ENCODE measurements around the gene DGCR6.
"Not testable (repeated sequence)": the region's sequence is repeated elsewhere in the genome, so short reads cannot be mapped to it uniquely, and the experiment has no call there.

Gene DGCR6

DNA sequence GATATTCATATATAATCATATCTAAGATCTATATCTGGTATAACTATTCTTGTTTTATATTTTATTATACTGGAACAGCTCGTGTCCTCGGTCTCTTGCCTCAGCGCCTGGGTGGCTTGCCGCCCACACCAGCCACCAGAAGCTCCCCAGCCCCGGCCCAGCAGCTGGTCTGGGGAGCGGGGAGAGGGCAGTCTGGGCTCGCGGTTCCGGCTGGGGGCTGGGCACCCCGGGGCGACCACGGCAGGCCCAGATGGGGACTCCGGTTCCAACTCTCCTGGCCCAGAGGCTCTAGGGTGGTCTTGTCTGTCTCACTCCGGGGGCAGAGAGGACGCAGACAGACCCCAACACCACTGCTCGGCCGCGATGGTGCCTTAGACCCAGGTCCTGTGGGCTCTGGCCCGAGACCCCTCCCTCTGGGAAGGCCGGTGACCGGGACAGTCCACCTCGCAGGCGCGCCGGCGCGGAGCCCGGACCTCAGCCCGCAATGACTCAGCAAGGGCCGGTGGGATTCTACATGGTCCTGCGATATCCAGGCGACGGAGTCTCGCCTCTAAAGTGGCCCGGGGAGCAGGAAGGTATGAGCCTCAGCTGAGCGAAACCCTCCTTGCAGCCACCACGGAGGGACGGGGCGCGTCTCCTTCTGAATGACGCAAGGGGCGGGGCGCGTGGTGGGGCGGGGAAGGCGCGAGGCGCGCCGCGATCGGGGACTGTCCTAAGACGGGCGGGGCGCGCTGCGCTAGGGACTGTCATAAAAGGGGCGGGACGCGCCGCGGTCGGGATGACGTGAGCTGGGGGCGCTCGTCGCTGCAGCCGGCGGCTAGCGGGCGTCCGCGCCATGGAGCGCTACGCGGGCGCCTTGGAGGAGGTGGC lies at the start of gene DGCR6:
TSS of gene DGCR6 (plus strand) at position 781 of the 870 bp plus-strand sequence. CDS start at position 836, 55 bp downstream.
- no peak for DNase-seq

DNA sequence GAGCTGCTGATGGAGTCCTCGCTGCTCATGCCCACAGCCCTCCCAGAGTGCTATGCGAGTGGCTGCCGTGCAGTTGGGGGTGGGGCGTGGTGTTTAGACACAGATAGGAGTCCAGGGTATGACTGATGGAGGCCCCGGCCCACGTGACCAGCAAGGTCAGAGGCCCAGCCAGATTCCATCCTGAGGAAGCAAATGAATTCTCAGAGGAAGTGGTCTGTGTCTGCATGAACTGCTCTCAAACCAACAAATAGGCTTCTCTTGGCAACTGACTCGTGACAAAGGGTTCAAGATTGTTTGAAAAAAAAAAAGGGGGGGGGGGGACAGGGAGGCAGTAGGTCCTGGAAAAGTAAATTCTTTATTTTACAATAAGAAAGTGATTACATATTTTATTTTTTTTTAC lies 46.8 kb upstream of the DGCR6 start:
- DNase-seq, result not testable (repeated sequence)

DNA sequence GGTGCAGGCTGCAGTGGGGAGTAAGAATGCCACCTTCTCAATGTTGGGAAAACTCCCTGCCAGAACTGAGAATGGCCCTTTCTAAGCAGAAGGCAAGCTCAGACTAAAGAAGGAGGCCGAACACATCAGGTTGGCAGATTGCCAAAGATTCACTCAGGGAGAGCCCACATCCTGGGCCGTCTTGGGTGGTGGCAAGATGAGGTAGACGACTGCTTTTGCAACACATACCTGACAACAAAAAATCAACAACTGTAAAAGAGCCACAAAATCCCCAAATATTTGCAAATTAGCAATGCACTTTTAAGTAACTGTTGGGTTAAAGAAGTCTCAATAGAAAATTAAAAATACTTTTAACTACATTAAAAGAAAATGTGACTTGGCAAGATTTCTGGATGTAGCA lies 24.9 kb upstream of the DGCR6 start:
- not testable (repeated sequence) for DNase-seq

DNA sequence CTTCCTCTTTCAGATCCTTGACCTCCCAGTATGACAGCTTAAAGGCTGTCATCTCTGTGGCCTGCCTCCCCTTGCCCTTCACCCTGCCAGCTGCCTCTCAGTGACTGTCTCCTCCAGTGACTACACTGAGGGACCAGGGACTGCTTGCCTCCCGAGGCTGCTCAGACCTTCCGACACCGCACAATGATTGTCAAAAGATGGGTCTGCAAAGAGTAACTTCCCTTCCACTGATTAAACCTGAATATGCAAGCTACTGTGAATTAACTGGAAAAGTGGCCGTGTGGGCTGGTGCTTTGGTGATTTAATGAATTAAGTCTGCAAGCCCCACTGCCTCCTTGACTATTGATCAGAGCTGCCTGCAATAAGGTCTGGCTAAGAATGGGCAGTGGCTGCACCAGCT lies 21.7 kb upstream of the DGCR6 start:
- not testable (repeated sequence) for DNase-seq

DNA sequence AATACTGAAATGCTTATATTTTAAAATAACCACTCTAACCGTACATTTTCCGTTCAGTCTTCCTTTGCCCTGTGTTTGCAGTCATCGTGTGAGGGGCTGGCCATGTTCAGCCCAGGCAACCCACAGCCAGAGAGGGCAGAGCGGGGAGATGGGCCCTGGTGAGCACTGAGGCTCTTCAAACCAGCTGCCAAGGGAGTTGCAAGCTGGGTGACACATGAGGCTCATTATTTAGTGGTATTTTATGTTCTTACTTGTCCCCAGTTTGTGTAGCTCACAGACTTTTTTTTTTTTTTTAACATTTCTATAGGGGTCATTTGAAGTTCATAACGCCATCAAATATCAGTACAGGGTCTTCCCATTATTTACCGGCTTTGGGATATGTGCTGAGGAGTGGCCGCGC lies 18.0 kb upstream of the DGCR6 start:
- no peak for DNase-seq

DNA sequence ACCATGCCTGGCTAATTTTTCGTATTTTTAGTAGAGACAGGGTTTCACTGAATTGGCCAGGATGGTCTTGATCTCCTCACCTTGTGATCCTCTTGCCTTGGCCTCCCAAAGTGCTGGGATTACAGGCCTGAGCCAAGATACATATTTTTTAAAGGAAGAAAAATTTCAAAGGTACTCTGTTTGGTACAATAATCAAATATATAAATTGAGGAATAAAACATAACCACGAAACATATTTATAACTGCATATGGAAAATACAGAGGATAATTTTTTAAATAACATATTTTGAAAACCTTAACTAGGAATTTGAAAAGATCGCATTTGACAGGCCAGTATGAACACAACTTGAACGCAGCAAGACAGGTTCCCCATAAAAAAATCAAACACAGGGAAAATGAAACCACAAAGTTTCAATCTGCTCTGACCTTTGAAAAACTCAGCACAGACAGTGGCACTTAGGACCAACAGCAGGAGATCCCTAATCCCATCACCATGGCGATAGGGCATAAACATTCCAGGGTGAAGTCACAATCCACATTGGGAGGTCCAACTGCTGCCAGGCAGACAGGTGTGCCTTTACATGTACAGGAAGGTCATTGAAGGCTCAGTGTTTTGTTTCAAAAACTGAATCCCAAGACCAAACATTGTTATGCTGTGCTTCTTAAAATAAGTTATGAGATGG lies 15.5 kb upstream of the DGCR6 start:
- not testable (repeated sequence) for DNase-seq

DNA sequence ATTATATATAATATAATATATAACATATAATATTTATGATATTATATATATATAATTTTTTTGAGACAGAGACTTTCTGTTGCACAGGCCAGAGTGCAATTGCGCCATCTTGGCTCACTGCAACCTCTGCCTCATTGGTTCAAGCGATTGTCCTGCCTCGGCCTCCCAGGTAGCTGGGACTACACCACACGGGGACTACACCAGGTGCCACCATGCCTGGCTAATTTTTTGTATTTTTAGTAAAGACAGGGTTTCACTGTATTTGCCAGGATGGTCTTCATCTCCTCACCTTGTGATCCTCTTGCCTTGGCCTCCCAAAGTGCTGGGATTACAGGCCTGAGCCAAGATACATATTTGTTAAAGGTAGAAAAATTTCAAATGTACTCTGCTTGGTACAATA lies 12.3 kb upstream of the DGCR6 start:
- not testable (repeated sequence) for DNase-seq

DNA sequence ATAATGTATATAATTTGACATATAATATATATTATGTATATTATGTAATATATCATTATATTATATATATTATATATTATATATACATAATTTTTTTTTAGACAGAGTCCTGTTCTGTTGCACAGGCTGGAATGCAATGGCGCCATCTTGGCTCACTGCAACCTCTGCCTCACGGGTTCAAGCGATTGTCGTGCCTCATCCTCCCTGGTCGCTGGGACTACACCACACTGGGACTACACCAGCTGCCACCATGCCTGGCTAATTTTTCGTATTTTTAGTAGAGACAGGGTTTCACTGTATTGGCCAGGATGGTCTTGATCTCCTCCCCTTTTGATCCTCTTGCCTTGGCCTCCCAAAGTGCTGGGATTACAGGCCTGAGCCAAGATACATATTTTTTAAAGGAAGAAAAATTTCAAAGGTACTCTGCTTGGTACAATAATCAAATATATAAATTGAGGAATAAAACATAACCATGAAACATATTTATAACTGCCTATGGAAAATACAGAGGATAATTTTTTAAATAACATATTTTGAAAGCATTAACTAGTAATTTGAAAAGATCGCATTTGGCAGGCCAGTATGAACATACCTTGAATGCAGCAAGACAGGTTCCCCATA lies 10.0 kb upstream of the DGCR6 start:
- not testable (repeated sequence) for DNase-seq

DNA sequence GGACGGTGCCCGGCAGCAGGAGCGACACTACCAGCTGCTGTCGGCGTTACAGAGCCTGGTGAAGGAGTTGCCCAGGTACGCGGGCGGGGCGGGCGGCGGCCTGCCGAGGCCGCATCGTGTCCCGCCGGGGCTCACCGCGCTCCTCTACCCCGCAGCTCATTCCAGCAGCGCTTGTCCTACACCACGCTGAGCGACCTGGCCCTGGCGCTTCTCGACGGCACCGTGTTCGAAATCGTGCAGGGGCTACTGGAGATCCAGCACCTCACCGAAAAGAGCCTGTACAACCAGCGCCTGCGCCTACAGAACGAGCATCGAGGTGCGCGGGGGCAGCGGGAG lies 258 bp downstream of the DGCR6 start:
- DNase-seq, result not testable (repeated sequence)

DNA sequence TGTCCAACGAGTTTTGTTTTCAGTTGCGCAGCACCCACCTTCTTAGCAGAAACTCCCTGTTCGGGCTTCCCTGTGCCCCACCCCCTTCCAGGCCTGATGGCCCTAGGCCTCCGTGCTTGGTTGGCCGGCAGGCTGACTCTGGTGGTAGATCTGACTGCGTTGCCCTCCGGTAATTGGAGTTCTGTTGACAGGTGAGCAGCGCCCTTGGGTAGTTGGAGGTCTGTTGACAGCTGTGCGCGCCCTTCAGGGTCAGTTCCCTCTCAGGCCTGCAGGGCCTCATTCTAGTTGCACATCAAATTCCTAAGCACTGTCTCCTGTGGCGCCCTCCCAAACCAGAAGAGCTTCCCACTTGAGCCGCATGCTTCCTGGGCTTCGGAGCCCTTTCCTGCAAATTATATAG lies 776 bp downstream of the DGCR6 start:
- DNase-seq, result no peak

DNA sequence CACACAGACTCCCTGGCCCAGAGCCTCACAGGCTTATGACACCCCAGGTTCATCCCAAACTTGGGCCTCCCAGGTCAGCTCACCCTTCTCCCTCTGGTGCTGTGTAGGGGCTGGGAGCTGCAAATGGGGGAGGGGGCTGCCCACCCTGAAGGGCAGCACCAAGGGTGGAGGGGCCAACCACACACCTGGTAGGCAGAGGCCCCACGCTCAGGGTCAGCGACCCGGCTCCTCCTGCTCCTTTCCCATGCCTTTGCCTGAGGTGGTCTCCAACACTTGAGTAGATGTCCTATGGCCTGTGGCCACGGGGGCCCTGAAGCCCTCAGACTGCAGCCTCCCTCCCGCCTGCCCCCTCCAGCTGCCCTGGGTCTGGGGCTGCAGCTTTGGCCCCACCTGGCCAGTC lies 3.4 kb downstream of the DGCR6 start:
- DNase-seq, result no peak

DNA sequence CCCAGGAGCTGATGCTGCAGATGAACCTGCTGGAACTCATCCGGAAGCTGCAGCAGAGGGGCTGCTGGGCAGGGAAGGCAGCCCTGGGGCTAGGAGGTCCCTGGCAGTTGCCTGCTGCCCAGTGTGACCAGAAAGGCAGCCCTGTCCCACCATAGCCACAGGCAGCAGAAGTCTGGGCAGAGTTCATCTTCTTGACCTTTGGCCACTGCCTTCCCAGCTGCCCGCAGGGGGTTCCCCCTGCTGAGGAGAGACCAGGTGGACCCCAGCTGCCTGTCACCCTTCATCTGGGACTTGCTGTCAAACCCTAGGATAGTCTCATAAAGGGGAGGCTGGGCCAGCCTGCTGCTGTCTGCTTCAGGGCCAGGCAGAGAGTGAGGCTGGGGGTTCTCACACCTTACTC lies 5.4 kb downstream of the DGCR6 start:
- not testable (repeated sequence) for DNase-seq

DNA sequence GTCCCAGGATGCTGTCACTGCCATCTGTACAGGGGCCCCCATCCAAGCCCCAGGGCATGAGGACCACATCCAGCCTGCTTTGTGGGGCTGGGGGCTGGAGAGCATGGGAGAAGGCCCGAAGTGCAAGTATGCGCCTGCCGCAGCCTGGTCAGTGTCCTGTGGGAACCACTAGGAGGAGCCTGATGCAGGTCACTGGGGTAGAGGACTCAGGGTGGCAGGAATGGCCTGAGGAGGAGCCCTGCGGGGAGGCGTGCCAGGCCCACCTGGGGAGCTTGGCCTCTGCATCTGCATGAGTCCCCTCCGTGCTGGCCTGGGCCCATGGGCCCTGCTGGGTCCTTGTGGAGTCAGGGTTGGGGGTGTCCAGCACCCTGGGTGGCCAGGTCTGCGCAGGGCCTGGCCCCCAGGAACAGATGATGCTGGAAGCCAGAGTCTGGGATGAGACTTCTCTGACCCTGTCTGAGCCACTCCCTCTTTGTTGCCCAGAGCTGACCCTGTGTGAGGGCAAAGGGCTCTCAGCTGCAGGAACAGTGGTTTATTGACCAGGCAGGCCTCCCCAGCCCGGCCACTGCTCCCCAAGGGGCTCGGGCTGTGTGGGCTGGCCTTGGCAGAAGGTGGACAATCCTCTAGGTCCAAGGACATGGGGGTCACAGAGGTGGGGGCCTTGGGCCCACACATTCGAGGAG lies 6.3 kb downstream of the DGCR6 start:
- DNase-seq, result not testable (repeated sequence)

DNA sequence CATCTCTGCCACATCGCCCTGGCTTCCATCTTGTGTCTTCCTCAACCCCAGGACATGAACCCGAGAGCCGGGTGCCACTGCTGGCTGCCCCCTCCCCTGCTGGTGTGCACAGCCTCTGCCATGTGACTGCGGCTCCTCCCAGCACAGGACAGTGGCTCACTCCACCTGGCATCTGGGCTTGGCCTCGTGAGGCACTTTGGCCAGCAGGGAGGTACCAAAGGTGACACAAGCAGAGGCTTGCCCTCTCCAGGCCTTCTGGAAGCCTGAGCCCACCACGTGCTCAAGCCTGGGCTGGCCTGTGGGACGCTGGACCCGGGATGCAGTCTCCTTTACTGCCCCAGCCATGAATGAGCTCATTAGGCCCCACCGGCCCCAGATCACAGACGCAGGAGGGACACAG lies 8.4 kb downstream of the DGCR6 start:
- DNase-seq, result not testable (repeated sequence)

DNA sequence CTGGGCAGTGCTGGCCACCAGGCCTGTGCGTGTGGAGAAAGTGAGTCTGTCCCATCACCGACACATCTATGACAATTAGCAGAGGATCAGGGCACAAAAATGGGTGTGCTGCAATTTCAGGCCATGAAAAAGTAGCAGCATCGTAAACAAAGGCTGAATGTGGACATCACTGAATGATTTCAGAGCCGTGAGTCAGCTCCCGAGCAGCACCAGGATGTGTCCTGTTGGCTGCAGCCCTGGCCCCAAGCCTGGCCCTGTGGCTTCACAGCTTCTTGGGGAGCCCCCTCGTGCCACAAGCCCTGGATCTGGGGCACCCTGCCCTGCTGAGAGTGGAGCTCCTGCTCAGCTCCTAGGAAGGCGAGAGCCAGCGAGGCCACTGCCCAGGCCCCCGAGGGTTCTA lies 9.4 kb downstream of the DGCR6 start:
- not testable (repeated sequence) for DNase-seq

DNA sequence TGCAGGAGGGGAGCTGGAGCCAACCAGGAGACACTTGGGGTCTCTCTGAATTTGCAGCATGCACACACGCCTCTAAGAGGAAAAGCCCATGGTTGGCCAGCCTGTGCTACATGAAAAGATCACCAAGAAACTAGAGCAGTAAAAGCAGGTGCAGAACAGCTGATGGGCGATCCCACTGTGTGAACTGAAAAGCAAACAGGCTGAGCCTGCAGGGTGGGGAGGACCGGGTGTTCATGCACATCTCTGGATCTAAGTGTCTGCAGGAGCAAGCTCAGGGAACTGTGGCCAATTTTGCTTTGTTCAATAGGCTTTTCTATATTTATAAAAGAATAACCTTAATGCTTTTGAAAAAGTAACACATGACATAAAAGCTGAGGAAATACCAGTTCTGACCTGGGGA lies 11.7 kb downstream of the DGCR6 start:
- DNase-seq, result not testable (repeated sequence)

DNA sequence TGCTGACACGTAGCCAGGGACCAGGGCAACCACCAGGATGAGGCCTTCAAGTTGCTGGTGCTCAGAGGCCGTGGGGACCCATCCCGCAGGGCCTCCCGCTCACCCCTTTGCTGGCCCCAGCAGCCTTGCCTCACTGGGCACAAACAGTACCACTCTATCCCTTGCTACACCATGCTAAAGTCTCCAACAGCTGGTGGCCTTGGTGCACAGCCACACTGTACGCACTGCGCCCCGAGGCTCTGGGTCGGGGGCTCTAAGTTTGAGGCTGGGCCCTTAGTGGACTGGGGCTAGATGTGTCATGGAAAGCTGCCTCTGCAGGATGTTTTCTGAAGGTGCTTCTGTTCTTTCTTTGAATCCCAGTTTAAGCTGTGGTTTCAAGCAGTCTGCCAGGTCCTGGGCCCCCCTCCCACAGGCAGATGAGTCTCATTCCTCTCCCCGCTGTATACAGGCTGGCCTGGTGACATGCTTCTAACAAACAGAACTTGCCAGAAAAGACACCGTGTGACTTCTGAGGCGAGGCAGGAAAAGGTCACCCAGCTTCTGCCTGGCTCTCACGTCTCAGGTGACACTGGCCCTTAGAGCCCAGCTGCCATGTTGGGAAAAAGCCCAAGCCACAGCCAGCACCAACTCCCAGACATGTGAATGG lies 14.3 kb downstream of the DGCR6 start:
- DNase-seq, result not testable (repeated sequence)

DNA sequence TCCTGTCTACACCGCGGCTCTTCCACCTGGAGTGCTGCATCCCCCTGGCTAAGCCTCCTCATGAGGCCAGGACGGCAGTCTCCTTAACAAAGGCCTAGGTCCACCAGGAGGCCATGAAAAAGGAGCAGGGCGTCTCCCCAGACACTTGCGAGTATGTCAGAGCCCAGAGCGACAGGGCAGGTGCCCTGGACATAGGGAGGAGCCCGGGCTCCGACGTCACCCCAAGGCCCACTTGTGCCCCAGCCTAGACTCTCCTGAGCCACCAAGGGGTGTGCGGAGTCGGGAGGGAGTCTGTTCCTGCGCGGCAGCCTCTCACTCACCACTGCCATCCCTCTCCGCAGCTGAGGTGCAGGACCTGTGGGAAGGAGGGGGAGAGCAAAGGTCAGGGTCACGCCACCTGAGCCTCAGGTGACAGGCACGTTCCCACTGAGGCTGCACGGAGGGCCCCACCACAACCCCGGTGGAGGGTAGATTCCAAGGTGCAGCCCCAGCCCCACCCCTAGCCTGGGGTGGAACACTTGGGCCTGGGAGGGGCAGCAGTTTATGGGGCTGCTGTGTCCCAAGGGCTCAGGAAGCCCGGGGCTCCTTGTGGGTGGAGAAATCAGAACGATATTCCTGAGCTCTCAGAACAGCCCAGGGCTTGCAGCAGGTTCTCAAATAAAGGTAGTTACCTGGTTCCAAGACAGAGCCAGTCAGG lies 19.4 kb downstream of the DGCR6 start:
- no peak for DNase-seq

DNA sequence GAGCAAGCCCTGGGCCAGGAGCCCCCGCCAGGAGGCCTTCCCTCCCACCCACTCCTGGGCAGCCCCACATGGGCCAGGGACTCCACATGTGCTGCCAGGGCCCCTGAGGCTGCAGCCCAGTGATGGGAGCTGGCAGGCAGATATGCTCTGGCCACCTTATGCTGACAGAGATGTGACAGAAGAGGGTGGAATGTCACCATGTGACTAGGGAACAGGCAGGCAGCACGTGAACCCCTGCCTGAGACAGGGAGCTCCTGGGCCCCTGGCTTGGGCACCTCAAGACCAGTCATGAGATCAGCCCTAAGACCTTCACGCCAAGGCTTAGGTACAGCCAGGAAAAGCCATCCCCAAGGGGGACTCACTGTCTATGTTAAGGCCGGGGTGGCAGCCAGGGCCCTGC lies 20.9 kb downstream of the DGCR6 start:
- DNase-seq, result no peak

DNA sequence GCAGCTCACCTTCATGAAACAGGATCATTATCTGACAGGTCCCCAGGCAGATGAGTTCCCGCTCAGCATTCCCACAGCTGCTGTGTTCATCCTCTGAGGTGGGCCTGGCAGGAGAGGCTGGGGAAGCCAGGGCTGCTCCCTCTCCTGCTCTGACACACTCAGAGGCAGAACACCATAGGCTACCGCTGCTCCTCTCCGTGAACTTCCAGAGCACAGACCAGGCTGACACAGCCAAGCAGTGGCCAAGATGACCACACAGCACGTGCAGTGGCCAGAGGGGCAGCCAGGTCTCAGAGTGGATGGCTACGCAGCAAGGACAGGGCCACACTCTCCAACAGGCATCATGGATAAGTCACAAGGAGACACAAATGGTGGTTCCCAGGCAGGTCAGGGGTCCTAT lies 21.5 kb downstream of the DGCR6 start:
- DNase-seq, result no peak

DNA sequence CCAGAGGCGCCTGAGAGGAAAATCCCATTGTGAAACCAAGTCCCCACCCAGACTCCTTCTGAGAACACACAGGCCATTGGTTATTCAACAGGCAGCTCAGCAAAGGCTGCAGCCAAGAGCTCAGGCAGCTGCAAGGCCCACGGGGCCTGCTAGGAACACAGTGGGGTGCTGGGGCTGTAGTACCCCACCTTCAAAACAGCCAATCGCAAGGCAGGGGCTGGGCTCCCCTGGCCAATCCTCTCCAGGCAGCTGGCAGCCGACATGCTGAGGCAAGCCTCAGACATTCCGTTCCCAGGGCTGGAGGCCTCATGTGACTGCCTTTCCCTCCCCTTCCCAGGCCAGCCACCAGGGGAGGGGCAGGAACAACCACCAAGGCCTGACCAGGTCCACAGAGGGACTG lies 23.3 kb downstream of the DGCR6 start:
- no peak for DNase-seq
